LoVo (cell line): ENCODE measurements around the gene MSLN.

ENCODE experiments used
- DNase-seq: peaks from one replicate; pipeline ENCODE4 v3.0.0-alpha.2; 2016; ENCODE audit warnings: low spot score

Gene MSLN

GRCh38 chr16:760545-761343 lies at the start of gene MSLN:
Gene MSLN, plus strand, starts transcription at chr16:760734. Its CDS starts 1,947 bp downstream, at chr16:762681.
- peak; percentile 68 for DNase-seq

- DNase-seq: no peak
Observed at GRCh38 chr16:711084-711483, 49.5 kb upstream of the MSLN start.

DNA sequence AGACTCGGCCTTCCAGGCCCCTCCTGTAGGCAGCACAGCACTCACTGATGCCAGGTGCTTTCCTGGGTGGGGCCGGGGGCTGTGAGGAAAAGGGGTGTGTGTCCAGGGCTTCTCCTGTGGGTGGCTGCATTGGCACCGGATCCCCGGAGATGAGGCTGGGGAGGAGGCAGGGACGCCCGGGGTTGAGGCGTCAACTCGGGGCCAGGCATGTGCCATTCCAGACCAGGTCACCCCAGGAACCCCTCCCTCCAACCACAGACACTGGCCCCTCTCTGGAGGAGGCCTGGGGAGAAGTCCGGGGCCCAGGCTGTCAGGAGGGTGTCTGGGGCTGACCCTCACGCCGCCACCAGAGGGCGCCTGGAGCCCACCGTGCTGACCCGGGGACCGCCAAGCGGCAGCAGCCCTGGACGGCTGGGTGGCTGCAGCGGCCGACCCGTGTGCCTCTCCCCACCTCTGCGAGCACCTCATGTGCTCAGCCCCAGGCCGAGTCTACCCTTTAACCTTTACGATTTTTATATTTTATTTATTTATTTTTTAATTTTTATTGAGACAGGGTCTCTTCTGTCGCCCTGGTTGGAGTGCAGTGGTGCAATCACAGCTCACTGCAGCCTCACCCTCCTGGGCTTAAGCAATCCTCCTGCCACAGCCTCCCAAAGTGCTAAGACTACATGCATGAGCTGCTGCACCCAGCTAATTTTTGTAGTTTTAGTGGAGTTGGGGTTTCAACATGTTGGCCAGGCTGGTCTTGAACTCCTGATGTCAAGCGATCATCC lies 48.8 kb upstream of the MSLN start:
- peak; percentile 69 for DNase-seq

GRCh38 chr16:712740-713250 lies 47.7 kb upstream of the MSLN start:
- DNase-seq: peak; percentile 79

DNA sequence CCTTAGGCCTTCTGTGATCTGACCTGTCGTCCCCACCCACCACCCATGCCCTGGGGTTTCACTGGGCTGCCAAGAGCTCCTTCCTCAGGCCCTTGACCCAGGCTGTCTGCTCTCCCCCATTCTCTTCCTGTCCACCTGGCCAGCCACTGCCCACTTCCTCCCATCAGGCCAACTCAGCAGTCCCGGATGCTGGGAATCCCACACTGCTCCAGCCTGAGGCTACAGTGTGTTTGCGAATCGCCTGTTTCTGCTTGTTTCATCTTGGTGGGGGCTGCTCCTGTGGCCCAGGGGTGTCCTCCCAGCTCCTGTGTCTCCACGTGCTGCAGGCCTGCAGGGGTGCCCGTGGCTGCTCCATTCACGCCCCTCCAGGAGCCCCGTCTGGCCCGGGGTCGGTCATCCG lies 46.5 kb upstream of the MSLN start:
- no peak for DNase-seq

- DNase-seq: peak; percentile 93
Observed at GRCh38 chr16:714558-715476, 45.7 kb upstream of the MSLN start, which contains the start of gene METRN. Gene METRN, plus strand, starts transcription at chr16:715118. Its CDS starts 172 bp downstream, at chr16:715290.

- peak; percentile 49 for DNase-seq
Observed at GRCh38 chr16:715477-716199, 44.9 kb upstream of the MSLN start.

DNA sequence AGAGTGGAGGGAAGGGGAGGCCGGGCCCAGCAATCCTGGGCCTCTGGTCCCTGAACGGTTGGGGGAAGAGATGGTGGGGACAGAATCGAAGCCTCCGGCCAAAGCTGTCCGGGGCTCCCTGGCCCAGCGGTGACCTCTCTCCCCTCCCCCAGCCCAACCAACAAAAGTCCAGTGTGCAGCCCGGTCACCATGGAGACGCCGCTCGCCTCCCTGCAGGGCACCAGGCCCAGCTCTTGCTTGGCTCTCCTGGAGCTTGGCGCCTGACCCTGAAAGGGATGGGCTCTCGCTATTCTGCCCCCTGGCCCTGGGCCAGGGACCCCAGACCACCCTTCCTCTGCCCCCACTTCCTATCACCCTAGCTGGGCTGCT lies 44.4 kb upstream of the MSLN start:
- no peak for DNase-seq

DNA sequence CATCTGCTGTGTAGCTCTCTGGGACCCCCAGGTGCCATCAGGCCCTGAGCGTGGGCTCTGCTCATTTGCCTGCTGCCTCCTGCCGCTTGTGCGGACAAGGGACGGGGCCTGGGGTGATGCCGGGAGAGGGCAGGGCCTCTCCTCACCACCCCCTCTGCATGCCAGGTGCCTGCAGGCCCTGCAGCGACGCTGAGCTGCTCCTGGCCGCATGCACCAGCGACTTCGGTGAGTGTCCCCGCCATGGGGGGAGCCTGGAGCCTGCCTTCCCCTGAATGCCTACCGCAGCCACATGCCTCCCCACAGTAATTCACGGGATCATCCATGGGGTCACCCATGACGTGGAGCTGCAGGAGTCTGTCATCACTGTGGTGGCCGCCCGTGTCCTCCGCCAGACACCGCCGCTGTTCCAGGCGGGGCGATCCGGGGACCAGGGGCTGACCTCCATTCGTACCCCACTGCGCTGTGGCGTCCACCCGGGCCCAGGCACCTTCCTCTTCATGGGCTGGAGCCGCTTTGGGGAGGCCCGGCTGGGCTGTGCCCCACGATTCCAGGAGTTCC lies 43.7 kb upstream of the MSLN start:
- DNase-seq: no peak

DNA sequence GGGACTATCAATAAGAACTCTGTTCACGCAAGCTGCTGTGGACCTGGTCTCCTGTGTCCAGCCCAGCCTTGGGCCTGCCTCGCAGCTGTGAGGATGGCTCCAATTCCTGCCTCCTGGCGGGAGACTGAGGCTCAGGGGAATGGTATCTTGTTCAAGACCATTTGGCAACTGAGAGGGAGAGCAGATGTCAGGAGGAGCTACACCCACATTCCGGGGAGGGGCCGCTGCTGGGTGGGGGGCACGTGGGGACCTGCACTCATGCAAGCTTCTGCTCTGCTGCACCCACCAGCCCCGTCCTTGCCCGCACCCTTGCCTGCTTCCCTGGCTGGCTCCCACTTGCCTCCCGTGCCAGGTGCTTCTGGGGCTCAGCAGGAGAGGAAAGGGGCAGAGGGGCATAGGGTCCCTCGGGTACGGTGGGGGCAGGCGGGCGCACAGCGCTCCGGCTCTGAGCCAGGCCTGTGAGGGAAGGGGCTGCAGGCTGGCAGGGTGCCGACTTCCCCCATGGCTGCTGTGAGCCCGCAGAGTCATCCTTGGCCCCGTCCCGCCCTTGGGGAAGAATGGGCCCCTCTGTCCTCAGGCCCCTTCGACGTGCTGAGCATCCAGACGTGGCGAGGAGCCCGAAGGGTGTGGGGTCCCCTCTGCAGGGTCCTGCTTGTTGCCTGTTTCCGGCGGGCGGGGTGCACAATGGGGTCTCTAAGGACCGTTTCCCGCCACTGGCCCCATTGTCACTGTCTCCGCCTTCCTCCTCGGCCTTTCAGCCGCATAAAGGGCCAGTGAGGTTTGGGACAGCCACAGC lies 42.9 kb upstream of the MSLN start:
- DNase-seq: no peak

DNA sequence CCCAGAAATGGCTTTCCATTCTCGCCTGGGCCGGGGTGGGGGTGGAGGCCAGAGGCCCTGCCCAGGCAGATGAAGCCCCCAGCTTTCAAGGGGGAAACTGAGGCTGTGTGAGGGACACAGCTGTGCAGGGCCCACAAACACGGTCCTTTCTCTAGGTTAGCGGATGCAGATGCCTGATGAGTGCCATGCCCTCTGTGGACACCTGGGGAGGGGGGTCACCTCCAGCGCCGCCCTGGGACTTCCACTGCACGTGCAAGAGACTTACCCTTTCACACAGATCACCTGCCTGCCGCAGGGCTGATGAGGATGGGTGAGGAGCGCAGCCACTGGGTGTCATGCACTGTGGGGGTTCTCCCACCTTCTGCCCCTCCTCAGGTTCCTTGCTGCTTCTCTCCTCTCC lies 42.1 kb upstream of the MSLN start:
- no peak for DNase-seq

DNA sequence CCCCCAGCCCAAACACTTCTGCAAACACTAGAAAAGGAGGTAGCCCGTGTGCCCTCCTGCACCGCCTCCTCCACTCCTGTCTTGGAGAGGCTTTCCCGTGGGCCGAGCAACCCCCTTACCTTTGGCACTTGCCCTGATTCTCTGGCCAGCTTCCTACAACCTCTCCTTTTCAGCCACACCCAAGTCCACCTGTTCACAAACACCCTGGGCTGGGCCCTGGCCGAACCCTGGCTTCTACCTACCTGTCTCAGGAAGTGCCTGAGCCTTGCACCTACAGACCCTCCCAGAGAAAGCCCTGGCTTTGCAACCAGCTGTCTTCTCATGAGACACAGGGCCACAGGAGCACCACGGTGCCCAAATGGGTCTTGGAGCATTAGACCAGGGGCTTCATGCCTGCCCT lies 41.6 kb upstream of the MSLN start:
- DNase-seq: no peak

DNA sequence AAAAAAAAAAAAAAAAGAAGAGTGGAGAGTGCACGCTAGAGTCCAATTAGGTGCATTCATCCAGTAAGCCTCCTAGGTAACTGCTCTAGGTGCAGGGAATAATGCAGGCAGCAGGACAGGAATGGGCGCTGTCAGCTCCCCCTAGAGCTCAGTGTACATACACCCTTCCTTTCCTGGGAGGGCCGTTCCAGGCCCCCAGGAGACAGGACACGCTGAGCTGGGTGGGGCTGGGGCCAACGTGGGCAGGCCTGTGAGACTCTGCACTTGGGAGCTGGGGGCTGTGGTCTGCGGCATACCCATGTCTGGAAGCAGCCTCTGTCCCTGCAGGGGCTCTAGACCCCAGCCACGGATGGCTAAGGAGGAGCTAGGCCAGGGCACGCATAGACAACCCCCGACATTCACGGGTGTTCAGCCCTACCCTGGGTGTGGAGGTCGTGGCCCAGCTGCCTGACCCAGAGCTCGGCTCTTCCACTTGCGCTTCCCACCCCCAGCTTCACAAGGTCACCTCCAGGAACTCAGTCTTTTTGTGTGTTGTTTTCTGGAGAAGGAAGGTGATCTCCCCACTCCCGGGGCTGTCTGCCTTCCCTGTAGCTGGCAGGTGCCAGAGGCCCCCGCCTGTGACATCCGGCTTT lies 40.6 kb upstream of the MSLN start:
- peak; percentile 58 for DNase-seq

DNA sequence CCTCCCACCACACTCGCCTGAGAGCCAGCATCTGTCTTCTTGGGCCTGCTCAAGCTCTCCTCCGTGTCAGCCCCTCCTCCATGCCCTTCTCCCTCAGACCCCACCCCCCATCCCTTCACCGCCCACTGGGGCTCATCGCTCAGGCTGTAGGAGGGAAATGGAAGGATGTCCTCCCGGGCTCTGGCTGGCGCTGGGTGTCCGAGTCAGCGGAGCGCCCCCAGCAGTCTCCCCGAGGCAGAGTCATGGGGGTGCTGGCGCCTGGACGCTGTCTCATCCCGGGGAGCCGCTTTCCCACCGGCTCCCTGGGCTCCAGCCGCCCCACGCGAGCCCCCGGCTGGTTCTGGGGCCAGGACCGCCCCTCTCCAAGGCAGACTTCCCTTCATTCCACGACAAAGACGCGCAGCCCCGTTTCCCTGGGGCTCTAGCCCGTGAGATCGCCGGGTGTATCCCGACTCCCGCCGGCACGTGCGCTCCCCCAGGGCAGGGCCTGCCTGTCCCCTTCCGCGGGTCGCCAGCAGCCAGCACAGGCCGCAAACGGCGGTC lies 40.0 kb upstream of the MSLN start:
- peak; percentile 41 for DNase-seq

DNA sequence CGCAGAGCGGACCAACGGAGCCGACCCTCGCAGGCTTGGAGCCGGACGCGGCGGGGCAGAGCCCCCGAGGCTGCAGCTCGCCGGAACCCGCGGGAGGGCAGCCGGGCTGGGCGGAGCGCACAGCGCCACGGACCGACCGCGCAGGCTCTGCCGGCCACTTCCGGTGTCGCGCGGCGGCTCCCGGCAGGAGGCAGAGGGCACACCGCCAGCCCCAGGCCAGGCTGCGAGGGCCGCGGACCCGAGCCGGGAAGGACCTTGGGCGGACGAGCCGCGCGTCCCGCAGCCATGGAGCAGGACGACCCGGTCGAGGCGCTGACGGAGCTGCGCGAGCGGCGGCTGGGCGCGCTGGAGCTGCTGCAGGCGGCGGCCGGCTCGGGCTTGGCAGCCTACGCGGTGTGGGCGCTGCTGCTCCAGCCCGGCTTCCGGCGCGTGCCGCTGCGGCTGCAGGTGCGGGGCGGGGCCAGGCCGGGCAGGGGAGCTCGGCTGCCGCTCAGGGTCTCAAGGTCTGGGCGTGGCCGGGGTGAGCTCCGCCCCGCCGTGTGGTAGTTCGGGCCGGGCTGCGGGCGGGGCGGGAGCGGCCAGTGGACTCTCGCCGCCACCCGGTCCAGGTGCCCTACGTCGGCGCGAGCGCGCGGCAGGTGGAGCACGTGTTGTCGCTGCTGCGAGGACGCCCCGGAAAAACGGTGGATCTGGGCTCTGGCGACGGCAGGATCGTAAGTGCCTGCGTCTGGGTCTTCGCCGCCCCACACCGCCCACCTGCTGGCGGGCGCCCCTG lies 39.4 kb upstream of the MSLN start, which contains the start of gene ANTKMT:
Gene ANTKMT (plus strand): TSS at position 157 of the 775 bp plus-strand sequence. CDS start 129 bp downstream, at position 286.
- DNase-seq: peak; percentile 93

DNA sequence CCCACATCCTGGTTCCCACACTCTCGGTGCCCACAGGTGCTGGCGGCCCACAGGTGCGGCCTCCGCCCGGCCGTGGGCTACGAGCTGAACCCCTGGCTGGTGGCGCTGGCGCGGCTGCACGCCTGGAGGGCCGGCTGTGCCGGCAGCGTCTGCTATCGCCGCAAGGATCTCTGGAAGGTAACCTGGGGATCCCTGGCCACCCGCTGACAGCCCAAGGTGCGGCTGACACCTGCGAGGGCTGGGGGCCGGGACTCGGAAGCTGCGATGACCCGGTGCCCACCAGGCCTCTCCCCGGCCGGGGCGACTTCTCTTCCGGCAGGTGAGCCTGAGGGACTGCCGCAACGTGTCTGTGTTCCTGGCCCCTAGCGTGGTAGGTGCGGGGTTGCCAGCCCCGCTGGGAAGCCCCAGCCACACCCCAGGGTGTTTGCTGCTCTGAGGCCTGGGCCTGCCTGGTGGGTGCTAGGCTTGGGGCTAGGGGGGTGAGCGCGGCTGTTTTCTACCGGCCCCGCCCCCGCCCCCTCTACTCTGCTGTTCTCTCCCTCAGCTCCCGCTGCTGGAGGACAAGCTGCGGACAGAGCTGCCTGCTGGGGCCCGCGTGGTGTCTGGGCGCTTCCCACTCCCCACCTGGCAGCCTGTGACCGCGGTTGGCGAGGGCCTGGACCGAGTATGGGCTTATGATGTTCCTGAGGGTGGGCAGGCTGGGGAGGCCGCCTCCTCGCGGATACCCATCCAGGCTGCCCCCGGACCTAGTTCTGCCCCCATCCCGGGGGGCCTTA lies 38.6 kb upstream of the MSLN start:
- no peak for DNase-seq

DNA sequence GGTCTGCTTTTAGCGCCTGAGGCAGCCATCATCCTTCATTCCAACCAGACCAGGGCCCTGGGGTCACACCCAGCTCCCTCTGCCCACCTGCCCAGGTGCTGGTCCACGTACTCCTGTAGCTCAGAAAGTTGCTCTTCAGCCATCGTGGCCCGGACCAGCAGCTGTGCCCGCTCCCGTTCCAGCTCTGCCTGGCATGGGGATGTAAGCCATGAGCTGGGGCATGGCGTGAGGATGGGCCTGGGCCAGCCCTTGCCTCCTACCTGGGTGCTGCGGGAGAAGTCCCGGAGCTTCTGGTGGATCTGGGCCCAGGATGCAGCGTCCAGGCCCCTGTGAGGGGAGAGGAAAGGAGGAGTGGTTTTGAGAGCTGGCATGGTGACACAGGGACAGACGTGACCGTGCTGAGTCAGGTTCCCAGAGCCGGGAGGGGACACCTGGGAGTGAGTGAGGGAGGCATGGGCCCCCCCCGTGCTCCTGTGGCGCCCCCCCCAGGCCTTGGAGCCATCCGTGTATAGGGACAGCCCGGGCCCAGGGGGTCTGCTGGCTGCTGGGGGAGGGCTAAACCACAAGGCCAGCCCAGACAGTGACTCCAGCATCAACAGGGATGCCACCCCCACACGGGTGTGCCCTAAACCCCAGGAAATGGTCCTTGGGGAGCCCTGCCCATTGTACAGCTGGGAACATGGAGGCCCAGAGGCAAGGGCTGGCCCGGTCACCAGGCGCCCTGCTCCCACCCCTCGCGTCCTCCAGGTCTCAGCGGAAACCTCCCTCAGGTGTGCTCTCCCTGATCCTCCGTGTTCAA lies 37.5 kb upstream of the MSLN start:
- no peak for DNase-seq
